OCI-LY1 (cell line): ENCODE results near the gene MAP4K4.

Experiments used
- CTCF ChIP-seq: fragments of 200-600 bp; sonication (generic), shearing (Covaris generic); IDR thresholded peaks from 2 replicates; pipeline ENCODE4 v1.5.1; 2017; ENCODE audit warnings: mild to moderate bottlenecking, antibody characterized with exemption, low read length, moderate library complexity, mixed read lengths
- EZH2 ChIP-seq: fragments of 200-600 bp; sonication (generic), shearing (Covaris generic); IDR thresholded peaks from 2 replicates; pipeline ENCODE4 v1.8.0; 2017; ENCODE audit warnings: borderline replicate concordance, mixed run types, mild to moderate bottlenecking, antibody characterized with exemption, low read length, moderate library complexity, mixed read lengths

DNA sequence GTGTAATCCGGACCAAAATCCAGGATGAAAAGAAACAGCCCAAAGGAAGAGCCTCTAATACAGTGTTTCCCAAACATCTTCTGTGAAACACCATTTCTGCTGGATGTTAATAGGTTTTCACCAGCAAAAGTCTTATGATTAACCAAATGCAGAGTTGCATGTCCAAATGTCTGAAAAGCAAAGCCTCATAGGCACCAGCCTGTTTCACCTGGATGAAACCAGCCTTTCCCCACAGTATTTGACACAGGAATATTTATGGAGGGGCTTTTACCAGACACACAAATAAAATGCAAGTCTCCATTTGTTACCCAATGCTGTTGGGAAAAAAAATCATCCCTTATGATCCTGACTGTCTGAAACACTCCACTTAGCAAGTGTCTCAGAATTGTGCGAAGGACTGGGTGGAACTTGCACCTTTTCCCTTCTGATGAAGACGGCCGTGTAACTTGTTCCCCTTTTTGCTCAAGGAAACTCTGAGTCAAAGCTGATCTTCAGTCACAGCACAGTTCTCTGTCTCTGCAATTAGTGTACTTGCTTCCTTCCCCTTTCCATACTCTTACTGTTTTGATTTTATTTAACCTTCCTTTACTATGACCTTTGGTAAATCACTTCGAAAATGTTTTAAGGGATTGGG is 223.9 kb downstream of the MAP4K4 start:
- TF ChIP-seq CTCF (no peak), EZH2 (no peak)
